ENCODE measurements around the gene CXCR6.

GRCh38 chr3:45895686-45896468 is 47.4 kb upstream of the CXCR6 start:
- TF ChIP-seq CTCF (tag by site-specific recombination; IDR thresholded peaks at IDR 0.05) (no peak), ZBTB7A (tag by site-specific recombination; IDR thresholded peaks at IDR 0.05; ENCODE audit: low read depth) (no peak), ZNF558 (tag by site-specific recombination; IDR thresholded peaks at IDR 0.05) (no peak), ZNF426 (tag by site-specific recombination; IDR thresholded peaks at IDR 0.05) (no peak), ZSCAN18 (tag by site-specific recombination; IDR thresholded peaks at IDR 0.05) (no peak), ZNF704 (tag by site-specific recombination; IDR thresholded peaks at IDR 0.05) (no peak)
